GM15510 (cell line): Measurements from ENCODE around the gene TIE1.

Experiments used
- POLR2A ChIP-seq: IDR thresholded peaks from 3 replicates; pipeline ENCODE4 v1.6.1; 2011; ENCODE audit warnings: borderline replicate concordance; ENCODE audit not compliant: insufficient read length; ENCODE audit errors: extremely low read depth

Gene TIE1

DNA sequence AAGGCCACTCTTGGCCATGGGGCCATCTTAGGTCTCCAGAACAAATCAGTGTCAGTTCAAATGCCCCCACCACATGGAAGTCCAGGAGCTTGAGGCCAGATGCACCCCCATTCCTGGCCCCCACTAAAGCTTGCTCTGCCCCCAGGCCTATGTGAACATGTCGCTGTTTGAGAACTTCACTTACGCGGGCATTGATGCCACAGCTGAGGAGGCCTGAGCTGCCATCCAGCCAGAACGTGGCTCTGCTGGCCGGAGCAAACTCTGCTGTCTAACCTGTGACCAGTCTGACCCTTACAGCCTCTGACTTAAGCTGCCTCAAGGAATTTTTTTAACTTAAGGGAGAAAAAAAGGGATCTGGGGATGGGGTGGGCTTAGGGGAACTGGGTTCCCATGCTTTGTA is 21.7 kb downstream of the TIE1 start:
- no peak for TF ChIP-seq POLR2A

DNA sequence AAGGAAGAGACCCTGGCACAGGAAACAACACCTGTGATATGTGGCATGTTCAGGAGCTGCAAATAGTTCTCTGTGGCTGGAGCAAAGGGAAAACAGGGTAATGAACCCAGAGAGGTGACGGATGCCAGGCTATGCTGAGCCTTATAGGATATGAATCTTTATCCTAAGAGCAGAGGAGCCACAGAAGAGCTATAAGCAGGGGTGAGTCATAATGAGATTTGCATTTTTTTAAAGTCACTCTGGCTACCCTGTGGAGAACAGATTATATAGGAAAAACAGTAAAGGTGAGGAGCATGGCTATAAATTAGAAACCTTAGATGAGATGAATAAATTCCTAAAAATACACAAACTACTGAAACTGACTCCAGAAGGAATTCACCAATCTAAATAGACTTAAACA is 24.0 kb downstream of the TIE1 start:
- TF ChIP-seq POLR2A, result no peak

DNA sequence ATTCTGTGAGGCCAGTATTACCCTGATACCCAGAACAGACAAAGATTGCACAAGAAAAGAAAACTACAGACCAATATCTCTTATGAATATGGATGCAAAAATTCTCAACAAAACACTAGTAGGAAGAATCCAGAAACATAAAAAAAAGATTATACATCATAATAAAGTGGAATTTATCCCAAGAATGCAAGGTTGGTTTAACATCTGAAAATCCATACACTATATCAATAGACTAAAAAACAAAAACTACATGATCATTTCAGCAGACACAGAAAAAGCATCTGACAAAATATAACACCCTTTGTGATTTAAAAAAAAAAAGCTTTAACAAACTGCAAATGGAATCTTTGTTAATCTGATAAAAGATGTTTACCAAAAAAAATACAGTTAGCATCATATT is 24.6 kb downstream of the TIE1 start:
- no peak for TF ChIP-seq POLR2A

DNA sequence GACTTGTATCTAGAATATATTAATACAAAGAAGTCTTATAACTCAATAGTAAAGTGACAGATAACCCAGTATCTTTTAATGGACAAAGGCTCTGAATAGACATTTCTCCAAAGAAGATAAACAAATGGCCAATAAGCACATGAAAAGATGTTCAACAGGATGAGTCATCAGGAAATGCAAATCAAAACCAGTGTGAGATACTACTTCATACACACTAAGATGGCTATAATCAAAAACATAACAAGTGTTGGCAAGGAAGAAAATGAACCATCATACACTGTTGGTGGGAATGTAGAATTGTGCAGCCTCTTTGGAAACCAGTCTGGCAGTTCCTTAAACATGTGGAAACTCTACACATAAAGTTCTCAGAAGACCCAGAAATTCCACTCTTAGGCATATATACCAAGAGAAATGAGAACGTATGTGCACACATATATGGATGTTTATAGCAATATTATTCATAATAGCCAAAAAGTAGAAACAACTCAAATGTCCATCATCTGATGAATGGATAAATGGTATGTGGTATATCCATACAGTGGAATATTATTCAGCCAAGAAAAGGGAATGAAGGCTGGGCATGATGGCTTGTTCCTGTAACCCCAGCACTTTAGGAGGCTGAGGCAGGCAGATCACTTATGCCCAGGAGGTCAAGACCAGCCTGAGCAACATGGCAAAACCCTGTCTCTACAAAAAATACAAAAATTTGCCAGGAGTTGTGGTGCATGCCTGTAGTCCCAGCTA is 26.9 kb downstream of the TIE1 start:
- no peak for TF ChIP-seq POLR2A

DNA sequence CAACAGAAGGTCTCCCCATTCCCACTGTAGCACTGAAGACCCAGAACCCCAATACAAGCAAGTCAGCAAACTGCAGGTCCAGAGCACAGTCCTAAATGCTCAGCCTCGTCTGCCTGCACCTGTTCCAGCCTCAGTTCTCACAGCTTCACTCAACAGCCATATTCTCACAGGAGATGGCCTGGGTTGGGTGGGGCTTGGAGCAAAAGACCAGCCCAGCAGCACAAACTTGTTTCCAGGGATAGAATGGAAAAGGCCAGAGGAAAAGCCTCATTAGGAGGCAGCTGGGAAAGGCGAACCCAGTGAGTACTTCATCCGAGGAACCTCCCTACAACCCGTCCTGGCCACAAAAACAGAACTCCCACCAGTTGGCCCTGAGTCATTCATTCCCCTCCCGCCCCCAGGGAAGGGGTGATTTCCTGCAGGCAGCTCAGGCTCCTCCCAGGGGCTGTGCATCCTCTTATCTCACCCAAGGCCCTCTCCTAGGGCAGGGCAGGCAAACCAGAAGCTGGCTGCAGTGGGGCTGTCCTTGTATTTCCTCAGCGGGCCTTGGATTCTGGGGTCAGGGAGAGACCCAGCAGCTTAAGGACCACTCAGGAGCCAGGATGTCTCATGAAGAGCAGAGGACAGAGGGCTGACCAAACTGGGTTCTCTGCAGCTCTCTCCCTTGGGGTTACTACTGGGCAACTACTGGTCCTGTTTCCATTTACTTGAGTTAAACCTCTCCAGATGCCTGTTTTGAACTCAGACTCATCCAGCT is 29.4 kb downstream of the TIE1 start:
- no peak for TF ChIP-seq POLR2A

DNA sequence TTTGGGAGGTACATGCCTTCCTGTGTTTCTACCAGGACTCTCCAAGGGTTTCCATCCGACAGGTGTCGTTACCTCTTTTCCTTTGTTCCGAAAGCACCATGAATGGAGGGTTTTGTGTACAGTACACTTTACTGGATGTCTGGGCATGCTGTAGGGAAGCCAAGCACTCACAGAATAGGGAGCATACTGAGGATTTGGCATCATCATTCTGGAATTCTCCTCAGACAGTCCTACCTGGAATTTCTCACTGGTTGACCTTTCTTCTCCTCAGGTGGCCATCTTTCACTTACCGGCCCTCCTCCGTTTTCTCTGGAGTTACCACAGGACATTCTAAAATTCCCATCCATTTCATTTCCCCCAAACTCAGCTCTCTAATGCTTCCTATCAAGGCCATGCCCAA is 30.9 kb downstream of the TIE1 start:
- TF ChIP-seq POLR2A, result no peak

DNA sequence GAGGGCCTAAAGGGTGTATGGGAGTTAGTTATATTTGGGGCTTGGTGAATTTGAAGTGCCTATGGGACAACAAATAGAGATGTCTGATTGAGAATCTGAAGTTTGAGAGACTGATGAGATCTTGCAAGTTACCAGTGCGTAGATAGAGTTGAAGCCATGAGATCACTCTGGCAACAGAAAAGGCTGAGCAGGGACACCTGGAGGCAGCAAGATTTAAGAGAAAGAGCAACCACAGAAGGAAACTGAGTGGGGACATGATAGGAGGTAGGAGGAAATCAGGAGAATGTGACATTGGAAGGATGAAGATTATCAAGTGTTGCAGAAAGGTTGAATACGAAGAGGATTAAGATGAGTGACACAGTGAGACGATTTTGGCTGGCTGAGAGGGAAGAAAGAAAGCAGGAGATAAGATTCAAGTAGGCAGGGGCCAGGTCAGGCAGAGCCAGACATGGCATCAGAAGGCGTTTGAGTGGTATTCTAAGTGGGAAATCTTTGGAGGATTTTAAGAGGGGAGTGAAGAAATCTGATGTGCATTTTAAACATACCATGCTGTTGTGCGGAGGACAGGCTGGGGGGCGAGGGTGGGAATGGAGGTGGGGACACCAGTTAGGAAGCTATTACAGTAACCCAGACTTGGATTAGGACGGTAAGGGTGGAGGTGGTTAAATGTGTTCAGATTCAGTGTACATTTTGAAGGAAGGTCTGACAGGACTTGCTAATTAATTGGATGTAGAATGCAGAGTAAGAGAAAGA is 33.8 kb downstream of the TIE1 start:
- no peak for TF ChIP-seq POLR2A

DNA sequence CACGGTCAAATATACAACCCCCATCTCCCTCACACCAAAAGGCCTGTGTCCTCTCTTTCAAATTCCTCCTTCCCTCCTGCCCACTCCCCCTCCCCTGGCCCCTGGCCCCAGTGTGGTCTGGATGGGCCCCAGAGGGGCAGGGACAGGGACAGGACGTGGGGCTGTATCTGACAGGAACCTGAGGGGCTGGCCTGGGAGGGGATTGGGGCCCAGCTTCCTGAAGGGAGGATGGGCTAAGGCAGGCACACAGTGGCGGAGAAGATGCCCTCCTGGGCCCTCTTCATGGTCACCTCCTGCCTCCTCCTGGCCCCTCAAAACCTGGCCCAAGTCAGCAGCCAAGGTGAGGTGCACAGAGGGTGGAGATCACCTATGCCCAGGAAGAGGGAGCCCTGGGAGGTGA is 36.8 kb downstream of the TIE1 start, which contains the start of gene MPL:
MPL (plus strand) TSS at position 231 of the 400 bp plus-strand sequence; CDS start at position 262, 31 bp downstream.
- TF ChIP-seq POLR2A, result no peak

DNA sequence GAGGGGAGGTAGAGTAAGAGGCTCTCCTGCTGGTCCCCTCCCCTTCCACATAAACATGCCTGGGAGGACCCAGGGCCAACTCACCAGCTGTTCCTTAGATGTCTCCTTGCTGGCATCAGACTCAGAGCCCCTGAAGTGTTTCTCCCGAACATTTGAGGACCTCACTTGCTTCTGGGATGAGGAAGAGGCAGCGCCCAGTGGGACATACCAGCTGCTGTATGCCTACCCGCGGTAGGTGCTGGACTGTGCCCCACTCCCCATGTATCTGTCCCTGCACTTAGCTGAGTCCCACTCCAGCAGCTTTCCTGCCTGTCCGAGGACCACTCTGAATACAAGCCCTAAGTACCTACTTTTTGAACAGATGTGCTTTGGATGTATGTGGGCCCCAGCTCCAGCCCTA is 37.2 kb downstream of the TIE1 start:
- no peak for TF ChIP-seq POLR2A

DNA sequence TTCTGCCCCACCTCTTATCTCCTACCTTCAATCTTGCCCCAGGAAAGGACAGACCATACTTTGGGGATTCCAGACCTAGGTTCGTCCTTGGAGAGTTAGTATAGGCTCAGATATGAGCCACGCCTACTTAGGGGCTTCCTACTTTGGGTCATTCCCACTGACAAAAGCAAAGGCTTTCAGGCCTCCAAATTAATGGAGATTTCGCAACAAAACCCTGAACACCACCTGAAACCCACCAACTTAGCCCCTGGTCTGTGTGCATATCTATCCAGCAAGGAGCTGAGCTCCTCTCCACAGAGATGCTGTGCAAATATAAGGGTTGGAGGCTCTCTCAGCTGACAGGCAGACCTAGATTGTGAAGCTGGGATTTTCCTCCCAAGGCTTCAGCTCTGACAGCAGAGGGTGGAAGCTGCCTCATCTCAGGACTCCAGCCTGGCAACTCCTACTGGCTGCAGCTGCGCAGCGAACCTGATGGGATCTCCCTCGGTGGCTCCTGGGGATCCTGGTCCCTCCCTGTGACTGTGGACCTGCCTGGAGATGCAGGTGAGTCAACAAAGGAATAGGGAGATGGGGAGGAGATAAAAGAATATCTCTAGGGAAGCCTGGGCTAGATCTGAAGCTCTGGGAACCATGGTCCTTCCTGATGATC is 38.9 kb downstream of the TIE1 start:
- no peak for TF ChIP-seq POLR2A

DNA sequence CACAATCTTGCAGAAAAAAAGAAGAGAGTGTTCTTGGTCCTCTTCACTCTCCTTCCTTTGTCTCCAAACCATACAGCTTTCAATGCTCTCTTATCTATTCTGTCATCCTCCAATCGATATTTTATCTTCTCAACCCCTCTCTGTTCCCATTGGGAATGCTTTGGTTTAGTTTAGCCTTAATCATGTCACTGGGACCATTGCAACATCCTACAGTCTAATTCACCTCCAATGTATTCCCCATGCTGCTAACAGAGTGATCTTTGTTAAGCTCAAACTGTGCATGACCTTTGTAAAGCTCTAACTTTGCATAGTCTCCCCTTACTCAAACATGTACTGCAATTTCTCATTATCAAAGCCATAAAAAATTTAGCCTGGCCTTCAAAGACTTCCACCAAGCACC is 39.8 kb downstream of the TIE1 start:
- TF ChIP-seq POLR2A, result no peak

DNA sequence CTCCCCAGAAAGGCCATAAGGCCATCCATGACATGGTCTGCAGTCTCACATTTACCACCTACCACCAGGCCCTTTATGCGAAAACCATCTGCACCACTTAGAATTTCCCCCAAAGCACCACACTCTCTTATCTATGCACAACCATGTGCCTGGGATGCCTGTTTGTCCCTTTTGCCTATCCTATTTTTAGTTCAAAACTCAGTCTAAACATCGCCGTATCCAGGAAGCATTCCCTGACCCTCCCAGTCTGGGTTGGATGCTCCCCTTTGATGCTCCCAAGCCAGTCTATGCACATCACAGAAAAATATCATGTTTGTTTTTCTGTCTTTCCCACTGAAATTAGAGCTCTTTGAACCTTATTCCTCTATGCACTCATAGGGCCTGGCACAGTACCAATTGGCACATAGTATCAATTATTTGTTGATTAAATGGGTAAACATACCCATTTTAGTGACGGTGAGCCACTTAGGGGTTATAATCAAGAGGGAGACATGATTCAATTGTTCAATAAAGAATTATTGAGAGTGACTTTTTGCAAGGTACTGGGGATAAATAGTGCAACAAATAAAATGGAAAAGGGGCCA is 43.6 kb downstream of the TIE1 start:
- no peak for TF ChIP-seq POLR2A

DNA sequence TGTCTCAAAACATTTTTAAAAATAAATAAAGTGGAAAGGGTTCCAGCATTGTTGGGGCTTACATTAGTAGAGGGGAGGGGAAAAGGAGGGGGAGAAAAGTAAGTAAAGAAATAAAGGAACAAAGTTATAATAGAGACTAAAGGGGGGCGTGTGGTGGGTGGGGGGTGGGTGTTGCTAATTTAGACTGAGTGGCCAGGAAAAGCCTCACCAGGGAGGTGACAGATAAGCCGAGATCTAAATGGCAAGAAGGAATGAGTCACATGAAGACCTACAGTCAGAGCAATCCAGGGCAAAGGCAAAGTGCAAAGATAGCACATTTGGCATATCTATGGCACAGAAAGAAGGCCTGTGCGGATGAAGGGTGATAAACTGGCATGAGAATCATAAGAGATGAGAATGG is 44.3 kb downstream of the TIE1 start:
- no peak for TF ChIP-seq POLR2A

DNA sequence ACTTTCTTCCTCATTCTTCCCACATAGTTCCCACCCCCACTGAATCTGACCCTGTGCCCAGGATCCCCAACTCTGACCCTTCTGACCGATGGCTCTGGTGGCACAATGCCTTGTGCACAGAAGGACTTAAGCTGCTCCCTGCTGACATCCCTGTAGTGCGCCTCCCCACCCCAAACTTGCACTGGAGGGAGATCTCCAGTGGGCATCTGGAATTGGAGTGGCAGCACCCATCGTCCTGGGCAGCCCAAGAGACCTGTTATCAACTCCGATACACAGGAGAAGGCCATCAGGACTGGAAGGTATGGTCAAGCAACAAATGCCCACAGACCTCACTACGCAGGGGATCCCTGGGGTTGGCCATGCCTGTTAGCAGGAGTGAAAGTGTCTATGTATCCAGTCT is 45.9 kb downstream of the TIE1 start:
- no peak for TF ChIP-seq POLR2A
